ENCODE data around the gene SCGB1C1. TPM values are rescaled to one million over a fixed set of nuclear protein-coding genes. Genes with fewer than 3 reads are reported as not detected.
"Not testable (repeated sequence)": the region's sequence is repeated elsewhere in the genome, so short reads cannot be mapped to it uniquely, and the experiment has no call there.

The SCGB1C1 gene
- total and polyA plus RNA-seq, 4 donors = not detected

- H3K27me3 ChIP-seq (ENCODE audit: control insufficient read depth in 4 of 4, insufficient read depth in 4 of 4, low read length in 3 of 4); H3K9ac ChIP-seq (ENCODE audit: low read depth in 1 of 2, low read length in 2 of 2); H3K9me3 ChIP-seq (ENCODE audit: control insufficient read depth in 4 of 4, low read length in 3 of 4); H3K4me1 ChIP-seq (ENCODE audit: control insufficient read depth in 4 of 4, insufficient read depth in 4 of 4, low read length in 3 of 4); H3K27ac ChIP-seq (ENCODE audit: low read depth in 1 of 2, low read length in 2 of 2); H3K4me3 ChIP-seq (ENCODE audit: low read depth in 1 of 3, low read length in 3 of 3); H3K36me3 ChIP-seq (ENCODE audit: control insufficient read depth in 4 of 4, insufficient read depth in 3 of 4, low read depth in 1 of 4, low read length in 3 of 4); DNase-seq (ENCODE audit: low spot score): not testable (repeated sequence)
- peak; percentile 52 to 56 for TF ChIP-seq RAD21 (IDR thresholded peaks at IDR 0.05)
- TF ChIP-seq, protein P1, sequence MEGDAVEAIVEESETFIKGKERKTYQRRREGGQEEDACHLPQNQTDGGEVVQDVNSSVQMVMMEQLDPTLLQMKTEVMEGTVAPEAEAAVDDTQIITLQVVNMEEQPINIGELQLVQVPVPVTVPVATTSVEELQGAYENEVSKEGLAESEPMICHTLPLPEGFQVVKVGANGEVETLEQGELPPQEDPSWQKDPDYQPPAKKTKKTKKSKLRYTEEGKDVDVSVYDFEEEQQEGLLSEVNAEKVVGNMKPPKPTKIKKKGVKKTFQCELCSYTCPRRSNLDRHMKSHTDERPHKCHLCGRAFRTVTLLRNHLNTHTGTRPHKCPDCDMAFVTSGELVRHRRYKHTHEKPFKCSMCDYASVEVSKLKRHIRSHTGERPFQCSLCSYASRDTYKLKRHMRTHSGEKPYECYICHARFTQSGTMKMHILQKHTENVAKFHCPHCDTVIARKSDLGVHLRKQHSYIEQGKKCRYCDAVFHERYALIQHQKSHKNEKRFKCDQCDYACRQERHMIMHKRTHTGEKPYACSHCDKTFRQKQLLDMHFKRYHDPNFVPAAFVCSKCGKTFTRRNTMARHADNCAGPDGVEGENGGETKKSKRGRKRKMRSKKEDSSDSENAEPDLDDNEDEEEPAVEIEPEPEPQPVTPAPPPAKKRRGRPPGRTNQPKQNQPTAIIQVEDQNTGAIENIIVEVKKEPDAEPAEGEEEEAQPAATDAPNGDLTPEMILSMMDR (IDR thresholded peaks at IDR 0.05; ENCODE audit: low read depth, low read length, missing input control) = peak; percentile 8
- 41% methylated on average over 7 of the region's 8 CpGs for whole genome bisulfite sequencing
These were observed 1.1 kb upstream of the SCGB1C1 start for GRCh38 chr11:191490-192478.

GRCh38 chr11:193481-193880 lies 603 bp downstream of the SCGB1C1 start:
- not testable (repeated sequence) for H3K36me3 ChIP-seq (ENCODE audit: control insufficient read depth in 4 of 4, insufficient read depth in 3 of 4, low read depth in 1 of 4, low read length in 3 of 4); H3K4me3 ChIP-seq (ENCODE audit: low read depth in 1 of 3, low read length in 3 of 3); DNase-seq (ENCODE audit: low spot score); H3K9ac ChIP-seq (ENCODE audit: low read depth in 1 of 2, low read length in 2 of 2); H3K4me1 ChIP-seq (ENCODE audit: control insufficient read depth in 4 of 4, insufficient read depth in 4 of 4, low read length in 3 of 4); H3K27ac ChIP-seq (ENCODE audit: low read depth in 1 of 2, low read length in 2 of 2); H3K27me3 ChIP-seq (ENCODE audit: control insufficient read depth in 4 of 4, insufficient read depth in 4 of 4, low read length in 3 of 4); H3K9me3 ChIP-seq (ENCODE audit: control insufficient read depth in 4 of 4, low read length in 3 of 4)
- 66% methylated on average over 5 of the region's 5 CpGs for WGBS

DNA sequence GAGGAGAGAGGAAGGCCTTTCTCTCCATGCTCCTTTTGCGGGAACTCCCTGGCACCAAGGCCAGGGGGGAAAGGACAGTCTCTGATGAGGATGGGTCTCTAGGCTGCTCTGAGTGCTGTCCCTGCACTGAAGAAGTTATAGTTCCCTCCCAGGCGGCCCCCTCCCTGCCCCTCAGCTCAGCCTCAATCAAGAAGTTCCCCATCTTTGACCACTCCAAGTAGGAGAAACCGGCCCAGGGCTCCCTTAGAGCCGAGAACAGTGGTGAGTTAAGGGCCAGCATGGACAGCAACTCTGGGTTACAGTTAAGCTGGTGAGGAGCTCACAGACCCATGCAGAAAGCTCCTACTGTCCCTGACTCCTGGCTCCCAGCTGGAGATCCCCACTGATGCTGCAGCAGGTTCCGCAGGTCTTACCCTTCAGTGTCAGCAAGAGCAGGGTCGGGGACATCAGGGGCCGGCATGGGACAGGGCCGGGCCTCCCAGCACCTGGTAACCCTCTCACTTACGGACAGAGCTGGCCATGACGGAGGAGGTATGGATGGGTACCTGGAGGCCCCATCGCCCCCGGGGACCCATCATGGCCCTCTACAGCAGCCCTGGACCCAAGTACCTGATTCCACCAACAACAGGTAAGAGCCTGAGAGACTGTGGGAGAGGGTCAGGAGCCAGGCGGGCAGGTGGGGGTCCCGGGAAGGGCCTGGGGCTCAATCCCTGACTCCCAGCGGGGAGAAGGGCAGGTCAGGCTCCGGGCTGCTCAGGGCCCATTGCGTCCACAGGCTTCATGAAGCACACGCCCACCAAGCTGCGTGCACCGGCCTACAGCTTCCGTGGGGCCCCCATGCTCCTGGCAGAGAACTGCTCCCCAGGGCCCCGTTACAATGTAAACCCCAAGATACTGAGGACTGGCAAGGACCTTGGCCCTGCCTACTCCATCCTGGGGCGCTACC lies 4.2 kb downstream of the SCGB1C1 start:
- Histone ChIP-seq H3K27ac (ENCODE audit: low read depth in 1 of 2, low read length in 2 of 2) (no peak overlapping the region), H3K4me3 (ENCODE audit: low read depth in 1 of 3, low read length in 3 of 3) (no peak overlapping the region), H3K36me3 (ENCODE audit: control insufficient read depth in 4 of 4, insufficient read depth in 3 of 4, low read depth in 1 of 4, low read length in 3 of 4) (peaks cover 0 to 4% (median under 1%) of the 10 kb centered on the region in 4 donors), H3K27me3 (ENCODE audit: control insufficient read depth in 4 of 4, insufficient read depth in 4 of 4, low read length in 3 of 4) (no peaks in the 10 kb centered on the region), H3K4me1 (ENCODE audit: control insufficient read depth in 4 of 4, insufficient read depth in 4 of 4, low read length in 3 of 4) (no peaks in the 10 kb centered on the region), H3K9me3 (ENCODE audit: control insufficient read depth in 4 of 4, low read length in 3 of 4) (no peaks in the 10 kb centered on the region), H3K9ac (ENCODE audit: low read depth in 1 of 2, low read length in 2 of 2) (no peak overlapping the region)
- 87% methylated on average over 23 of the region's 23 CpGs for WGBS
- TF ChIP-seq TAF1 (conservative IDR thresholded peaks at IDR 0.05) = no peak
- TF ChIP-seq REST (IDR thresholded peaks at IDR 0.05) = no peak
- no peak for TF ChIP-seq SP1 (IDR thresholded peaks at IDR 0.05)
- TF ChIP-seq HNF4A (conservative IDR thresholded peaks at IDR 0.05) = no peak
- TF ChIP-seq NR2F2 (IDR thresholded peaks at IDR 0.05) = no peak
- TF ChIP-seq, protein P2, sequence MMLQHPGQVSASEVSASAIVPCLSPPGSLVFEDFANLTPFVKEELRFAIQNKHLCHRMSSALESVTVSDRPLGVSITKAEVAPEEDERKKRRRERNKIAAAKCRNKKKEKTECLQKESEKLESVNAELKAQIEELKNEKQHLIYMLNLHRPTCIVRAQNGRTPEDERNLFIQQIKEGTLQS (IDR thresholded peaks at IDR 0.05) = no peak
- TF ChIP-seq FOXA2 (IDR thresholded peaks at IDR 0.05) = no peak
- TF ChIP-seq MAX (IDR thresholded peaks at IDR 0.05) = no peak
- TF ChIP-seq, protein P1 (IDR thresholded peaks at IDR 0.05; ENCODE audit: low read depth, low read length, missing input control) = no peak
- no peak for DNase-seq (ENCODE audit: low spot score)
